Head of caudate nucleus (tissue), 42 donors: Measurements from ENCODE around the gene PDE6B.
"Not testable (repeated sequence)": the region's sequence is repeated elsewhere in the genome, so short reads cannot be mapped to it uniquely, and the experiment has no call there.

ENCODE experiments used
- DNase-seq, 42 donors: peaks; one replicate each; pipeline versions ENCODE4 v3.0.0 to v3.0.0-alpha.2; 2020 to 2021; ENCODE audit warnings: mixed read lengths in 7 of 42
- intact Hi-C: fragments of 100-400 bp; cut with DNase I; formaldehyde crosslinking; loops from one replicate; pipeline ENCODE4 v1.15.0; 2022

The PDE6B gene

DNA sequence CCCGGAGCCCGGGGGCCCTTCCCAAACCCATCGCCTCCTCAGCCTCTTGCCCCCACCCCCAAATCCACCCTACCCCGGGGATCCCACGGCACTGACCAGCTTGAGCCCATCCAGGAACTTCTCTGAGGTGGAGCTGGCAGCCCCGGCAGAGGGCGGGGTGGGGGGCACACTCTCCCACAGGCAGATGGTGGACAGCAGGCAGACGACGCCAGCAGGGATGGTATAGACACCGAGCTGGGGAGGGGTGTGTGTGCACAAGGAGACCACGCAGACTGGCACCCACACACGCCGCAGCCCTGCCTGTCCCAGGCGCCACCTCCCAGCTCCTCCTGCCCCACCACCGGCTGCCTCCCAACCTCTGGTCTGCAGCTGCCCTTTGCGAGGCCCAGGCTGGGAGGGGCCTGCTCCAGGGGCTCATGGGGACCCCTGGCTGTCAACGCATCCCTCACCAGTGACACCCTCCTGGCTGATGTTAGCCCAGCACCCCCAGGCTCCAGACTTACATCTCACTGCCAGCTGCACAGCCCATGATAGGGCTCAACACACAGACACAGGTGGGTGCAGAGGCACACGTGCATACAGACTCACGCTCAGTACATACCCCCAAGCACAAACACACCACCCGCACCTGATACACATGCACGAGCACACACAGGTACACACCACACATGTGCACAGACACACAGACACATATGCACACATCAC lies 59.4 kb downstream of the PDE6B start:
- intact Hi-C loops: no loop called here
- DNase-seq: peak in 1 of 42 donors; percentile 20

- intact Hi-C loops: no loop called here
- peak in 1 of 42 donors; percentile 24 for DNase-seq
These were observed 60.5 kb downstream of the PDE6B start for GRCh38 chr4:685679-686412.

DNA sequence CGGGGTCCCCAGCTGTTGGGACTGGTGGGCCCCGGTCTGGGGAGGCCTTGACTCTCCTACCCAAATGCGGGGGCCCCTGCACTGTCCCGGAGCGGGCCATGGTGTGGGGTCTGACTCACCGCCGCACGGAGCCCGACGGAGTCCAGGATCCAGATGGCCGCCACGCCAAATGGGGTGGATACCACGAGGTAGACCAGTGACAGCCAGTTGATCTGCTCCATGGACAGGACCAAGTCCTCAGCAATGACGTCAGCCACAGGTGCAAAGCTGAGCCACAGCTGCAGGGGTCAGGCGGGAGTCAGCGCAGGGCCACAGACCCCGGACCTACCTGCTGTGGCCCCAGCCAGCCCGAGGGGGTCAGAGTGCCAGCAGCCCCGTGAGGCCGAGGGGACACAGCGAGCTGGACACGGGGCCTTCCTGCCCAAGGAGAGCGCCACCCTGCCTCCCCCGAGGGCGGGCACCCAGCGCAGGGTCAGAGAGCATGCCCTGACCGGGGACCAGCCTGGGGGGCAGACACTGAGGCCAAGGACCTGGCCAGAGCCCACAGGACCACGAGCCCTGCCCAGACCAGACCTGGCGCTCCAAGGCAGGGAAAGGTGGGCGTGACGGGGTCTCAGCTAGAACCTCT lies 61.2 kb downstream of the PDE6B start:
- peak in 1 of 42 donors; percentile 23 for DNase-seq

DNA sequence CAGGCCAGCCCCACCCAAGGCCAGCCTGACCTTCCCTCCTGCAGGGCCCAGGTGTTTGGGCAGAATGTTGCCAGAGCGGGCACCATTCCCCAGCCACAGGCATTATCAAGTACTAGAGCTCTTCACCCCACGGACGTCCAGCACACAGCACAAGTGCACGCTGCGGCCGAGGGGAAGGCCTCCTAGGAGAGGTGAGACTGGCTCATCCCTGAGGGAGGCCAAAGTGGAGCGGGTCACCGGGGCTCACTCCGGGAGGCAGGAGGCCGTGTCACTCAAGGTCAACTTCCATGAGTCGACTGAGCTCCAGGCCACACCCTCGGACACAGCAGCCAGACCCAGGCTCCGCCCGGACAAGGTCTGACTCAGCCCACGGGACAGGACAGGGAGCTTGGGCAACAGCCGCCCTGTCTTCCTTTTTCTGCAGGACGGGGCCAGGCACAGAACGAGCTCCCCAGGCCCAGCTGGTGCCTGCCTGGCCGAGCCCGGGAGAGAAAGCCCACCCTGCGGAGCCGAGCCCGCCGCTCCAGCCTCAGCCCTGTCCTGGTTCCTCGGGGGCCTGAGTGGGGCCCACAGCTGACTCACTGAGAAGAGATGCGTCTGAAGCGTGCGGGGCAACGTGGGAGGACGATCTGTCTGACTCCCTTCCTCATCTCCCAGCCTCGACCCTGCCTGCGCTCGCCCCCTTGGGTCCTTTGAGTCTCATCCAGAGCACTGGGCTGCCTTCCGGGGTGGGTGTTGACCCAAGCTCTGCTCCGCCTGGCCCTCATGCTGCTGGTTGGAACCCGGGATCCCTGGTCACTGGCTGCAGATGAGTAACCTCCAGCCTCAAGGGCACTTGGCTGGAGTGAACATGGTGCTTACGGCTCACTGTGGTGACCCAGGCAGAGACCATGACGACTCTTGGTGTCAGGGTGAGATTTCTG lies 61.9 kb downstream of the PDE6B start:
- intact Hi-C loops: no loop called here
- DNase-seq: peak in 10 of 42 donors; percentile 22 to 73 (median 53)

More for the DNA sequence above, 61.2 kb downstream of the PDE6B start:
- intact Hi-C loops: no loop called here

DNA sequence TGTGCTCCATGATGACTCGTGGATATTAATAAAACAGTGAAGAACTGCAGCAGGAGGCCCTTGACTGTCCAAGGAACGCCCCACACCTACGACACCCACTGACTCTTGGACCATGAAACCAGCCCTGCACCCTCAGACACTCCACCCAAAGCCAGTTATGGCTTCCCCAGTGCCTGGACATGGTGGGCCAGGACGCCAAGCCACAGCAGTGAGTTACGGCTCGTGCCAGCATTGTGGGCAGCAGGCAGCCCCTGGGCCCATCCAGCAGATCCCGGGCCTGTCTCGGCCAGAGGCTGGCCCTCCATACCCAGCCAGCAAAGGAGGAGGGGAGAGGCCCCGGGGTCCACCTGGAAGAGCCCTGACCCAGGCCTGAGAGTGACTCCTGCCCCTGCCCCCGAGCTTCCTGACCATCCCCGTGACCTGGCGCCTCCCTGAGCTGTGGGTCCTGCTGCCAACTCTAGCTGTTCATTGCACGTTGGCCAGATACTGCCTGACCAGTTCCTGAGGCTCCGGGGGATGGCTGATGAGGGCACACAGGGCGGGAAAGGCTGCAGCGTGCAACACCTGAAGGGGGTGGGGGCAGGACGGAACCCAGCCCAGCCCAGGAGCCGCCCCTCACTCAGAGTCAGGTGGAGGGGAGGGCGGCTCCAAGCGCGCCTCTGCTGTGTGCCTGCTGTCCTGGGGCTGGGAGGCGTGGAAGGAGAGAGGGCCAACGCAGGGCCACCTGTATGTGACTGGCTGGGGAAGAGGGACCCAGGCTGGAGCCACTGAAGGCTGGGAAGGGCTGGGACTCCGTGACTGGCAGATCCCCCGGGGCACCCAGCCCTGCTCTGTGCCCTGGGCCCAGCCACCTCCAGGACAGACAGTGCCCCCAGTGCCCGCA lies 62.8 kb downstream of the PDE6B start:
- no peak for DNase-seq
- intact Hi-C loops: no loop called here

GRCh38 chr4:688854-689681 lies 63.7 kb downstream of the PDE6B start, which contains the start of gene SLC49A3:
Gene SLC49A3, minus strand, starts transcription at chr4:689151. Its CDS starts 24 bp downstream, at chr4:689127.
- peak in 1 of 42 donors; percentile 28 for DNase-seq
- intact Hi-C loops: no loop called here

- intact Hi-C loops: no loop called here
- peak in 1 of 42 donors; percentile 27 for DNase-seq
These were observed 64.3 kb downstream of the PDE6B start for GRCh38 chr4:689723-690122.

DNA sequence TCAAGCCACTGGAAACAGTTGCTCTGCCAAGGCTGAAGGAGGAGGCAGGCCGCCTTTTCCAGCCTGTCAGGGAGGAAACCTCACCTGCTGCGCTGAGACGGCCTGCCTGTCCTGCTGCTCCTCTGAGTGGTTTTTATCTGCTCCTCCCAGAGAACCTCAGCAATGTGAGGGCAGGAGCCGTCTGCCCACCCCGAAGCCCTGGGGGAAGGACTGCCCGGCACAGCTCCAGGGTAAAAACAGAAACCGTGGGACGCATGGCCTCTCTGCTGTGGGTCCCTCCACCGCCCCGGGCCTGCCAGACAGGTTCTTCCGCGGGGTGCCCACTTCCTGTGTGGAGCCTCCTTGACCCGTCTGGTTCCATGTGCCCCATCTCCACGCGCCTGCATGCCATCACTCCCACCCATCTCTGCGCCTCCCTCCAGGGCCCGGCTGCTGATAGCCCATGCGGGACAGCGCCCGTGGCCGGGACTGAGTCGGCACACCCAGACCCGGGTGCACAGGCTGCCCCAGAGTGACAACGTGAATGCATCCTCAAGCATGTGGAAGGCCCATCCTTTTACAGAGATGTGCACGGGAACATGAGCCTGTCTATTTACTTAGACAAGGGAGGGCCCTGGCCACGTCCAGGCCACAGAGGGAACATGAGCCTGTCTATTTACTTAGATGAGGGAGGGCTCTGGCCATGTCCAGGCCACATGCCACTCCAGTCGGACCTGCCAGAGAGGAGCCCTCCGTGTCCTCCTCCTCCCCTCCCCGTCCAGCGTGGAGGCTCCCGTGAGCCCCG lies 67.6 kb downstream of the PDE6B start:
- intact Hi-C loops: no loop called here
- no peak for DNase-seq

GRCh38 chr4:694341-694940 lies 69.1 kb downstream of the PDE6B start:
- DNase-seq, intact Hi-C loops: not testable (repeated sequence)

DNA sequence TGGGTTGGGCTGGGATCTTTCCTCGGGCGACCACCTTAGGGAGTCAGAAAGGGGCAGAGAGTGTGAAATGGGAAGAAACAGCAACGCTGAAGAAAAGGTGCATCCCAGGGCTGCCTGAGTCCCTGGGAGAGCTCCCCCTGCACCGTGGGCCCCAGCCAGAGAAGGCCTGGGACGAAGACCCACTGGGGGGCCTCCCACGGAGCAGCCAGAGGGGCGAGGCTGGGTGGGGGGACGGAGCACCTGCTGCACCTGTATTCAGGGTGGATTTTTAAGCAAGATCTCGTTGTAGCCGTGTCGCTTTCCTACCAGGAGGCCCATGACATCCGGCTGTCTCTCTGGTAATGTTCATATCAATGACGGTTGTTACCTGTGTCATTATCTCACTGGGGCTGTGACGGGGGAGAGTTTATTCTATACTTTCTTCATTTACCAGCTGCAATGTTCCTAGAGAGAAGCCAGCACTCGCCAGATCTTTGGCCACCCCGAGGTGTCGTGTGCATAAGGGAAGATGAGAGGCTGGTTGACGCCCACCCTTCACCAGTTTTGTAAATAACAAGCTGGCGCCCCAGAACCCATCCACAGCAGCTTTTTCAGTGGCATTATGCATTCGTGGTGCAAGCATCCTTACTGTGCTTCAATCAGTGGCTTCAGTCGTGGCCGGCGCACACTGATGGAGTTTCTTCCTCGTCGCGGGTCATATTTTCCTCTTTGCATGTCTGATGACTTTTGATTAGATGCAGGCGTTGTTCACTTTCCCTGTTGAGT lies 74.6 kb downstream of the PDE6B start:
- intact Hi-C loops: no loop called here
- DNase-seq: no peak

GRCh38 chr4:700587-701264 lies 75.4 kb downstream of the PDE6B start:
- intact Hi-C loops: no loop called here
- no peak for DNase-seq

DNA sequence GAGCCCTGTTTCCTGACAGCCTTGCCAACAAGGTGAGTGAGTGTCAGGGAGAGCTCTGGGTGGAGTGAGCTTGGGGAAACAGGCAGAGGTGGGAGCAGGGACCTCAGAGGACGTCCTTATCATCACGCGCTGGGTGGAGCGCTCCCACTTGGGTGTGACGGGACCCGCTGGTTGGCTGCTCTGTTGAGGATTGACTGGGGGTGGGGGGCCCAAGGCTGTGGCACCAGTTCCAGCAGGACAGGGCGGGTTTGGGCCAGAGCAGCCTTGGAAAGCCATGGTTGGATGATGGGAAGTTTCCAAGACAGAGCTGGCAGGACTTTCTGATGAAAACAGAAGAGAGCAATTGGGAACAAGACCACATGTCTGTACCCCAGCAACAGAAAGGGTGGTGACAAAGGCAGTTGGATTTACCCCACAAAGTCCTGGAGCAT lies 77.3 kb downstream of the PDE6B start:
- intact Hi-C loops: no loop called here
- DNase-seq: peak in 3 of 42 donors; percentile 7 to 30 (median 27)

- intact Hi-C loops: no loop called here
These were observed 78.2 kb downstream of the PDE6B start for GRCh38 chr4:703336-704197.

More at GRCh38 chr4:703336-704197, 78.2 kb downstream of the PDE6B start:
- DNase-seq: no peak
